Epithelial cell of proximal tubule (primary cell): ENCODE measurements around the gene ANKRD22. TPM values are rescaled to one million over a fixed set of nuclear protein-coding genes. Genes with fewer than 3 reads are reported as not detected.
A peak's percentile ranks its signal among the peaks of the same experiment; 100 is the strongest.

Source experiments
- DNase-seq: peaks from one replicate; pipeline ENCODE4 v3.0.0-alpha.2; 2011; ENCODE audit warnings: low read depth
- H3K4me3 ChIP-seq: 2 replicates; pipeline ENCODE4 v1.5.1; 2011; ENCODE audit warnings: low read depth, mild to moderate bottlenecking, low read length
- CTCF ChIP-seq: conservative IDR thresholded peaks from 2 replicates; pipeline ENCODE4 v1.5.1; 2012; ENCODE audit warnings: low read depth, mild to moderate bottlenecking, low read length
- total RNA-seq: library from RNA; depleted of rRNA; stranded (reverse); fragments of >200 nt; gene quantifications from 2 replicates; pipeline ENCODE4 v1.2.3, GENCODE V29; 2015

The ANKRD22 gene
- total RNA-seq, 1 donor from 2014 or later = 0.12 TPM

DNA sequence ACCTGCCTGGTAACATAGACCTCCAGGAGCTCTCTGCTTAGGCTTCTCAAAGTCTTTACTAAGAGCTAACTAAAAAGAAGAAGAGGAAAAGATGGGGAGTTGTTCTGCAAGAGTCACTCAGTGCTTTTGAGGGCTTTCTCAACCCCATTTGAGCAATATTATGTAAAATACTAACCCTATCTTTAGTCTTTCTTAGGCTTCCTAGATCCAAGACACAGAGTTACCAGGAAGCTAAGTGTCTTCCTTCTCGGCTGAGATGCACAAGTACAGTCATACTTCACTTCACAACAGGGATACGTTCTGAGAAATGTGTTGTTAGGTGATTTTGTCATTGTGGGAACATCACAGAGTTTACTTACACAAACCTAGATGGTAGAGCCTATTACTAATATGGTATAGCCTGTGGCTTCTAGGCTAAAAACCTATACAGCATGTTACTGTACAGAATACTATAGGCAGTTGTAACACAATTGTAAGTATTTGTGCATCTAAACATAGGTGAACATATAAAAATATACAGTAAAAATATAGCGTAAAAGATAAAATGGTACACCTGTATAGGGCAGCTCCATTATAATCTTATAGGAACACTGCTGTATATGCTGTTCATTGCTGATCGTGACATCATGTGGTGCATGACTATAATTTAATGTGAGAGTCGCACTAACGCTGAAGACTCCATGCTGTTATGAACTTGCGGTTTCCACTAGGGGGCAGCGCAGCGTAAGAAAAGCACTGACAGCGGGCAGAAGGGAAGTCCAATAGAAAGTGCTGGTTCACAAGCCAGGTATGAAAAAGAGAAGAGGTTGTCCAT is 16.3 kb downstream of the ANKRD22 start:
- no peak for DNase-seq
- TF ChIP-seq CTCF = peak; percentile 96
- H3K4me3 ChIP-seq = no peak overlapping the region

DNA sequence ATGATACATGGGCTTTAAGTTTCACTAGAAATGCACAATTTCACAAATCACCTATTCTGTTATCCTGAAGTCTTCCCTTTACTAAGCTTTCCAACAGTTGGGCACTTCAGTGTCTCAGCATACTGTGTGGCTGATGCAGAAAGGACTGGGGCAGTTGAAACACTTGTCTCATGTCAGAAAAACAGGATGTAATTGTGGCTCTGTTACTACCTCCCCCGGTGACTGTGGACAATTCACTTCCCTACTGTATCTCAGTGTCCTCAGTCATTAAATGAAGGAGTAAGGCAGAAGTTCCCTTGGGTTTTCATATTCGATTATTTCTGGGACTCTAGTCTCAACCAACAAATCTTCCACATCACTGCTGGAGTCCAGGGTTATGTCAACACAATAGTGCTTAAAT is 17.9 kb downstream of the ANKRD22 start:
- TF ChIP-seq CTCF = no peak

DNA sequence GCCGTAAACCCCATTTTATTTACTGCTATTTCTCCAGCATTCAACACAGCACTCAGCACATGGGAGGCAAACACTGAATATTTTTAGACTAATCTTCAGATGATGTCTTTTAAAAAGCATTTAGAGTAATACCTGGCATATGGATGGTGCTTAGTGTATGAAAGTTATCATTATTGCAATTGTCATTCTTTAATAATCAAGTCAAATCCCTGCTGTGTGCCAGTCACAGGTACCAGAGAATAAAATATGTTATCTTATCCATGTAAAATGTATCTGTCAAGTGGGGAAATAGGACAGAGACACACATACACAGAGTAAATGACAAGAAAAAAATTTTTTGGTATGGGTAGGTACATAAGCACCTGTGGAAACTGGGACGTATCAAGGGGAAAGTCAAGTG is 18.5 kb downstream of the ANKRD22 start:
- no peak overlapping the region for H3K4me3 ChIP-seq
- no peak for DNase-seq
- TF ChIP-seq CTCF = no peak

More for the DNA sequence above, 17.9 kb downstream of the ANKRD22 start:
- DNase-seq = no peak
- H3K4me3 ChIP-seq = no peak overlapping the region

DNA sequence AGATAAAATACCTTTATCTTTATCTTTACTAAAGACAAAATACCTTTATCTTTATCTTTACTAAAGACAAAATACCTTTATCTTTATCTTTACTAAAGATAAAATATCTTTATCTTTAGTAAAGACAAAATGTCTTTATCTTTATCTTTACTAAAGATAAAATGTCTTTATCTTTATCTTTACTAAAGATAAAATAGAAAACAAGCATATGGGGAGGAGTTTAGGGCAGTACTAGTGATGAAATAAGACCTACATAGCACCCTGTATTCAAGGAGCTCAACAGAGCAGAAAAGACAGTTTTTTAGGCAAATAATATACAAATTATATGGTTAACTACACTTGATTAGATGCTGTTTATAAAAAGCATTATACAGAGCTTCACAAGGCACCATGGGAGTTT is 19.3 kb downstream of the ANKRD22 start:
- no peak for TF ChIP-seq CTCF
- DNase-seq = no peak
- no peak overlapping the region for H3K4me3 ChIP-seq

DNA sequence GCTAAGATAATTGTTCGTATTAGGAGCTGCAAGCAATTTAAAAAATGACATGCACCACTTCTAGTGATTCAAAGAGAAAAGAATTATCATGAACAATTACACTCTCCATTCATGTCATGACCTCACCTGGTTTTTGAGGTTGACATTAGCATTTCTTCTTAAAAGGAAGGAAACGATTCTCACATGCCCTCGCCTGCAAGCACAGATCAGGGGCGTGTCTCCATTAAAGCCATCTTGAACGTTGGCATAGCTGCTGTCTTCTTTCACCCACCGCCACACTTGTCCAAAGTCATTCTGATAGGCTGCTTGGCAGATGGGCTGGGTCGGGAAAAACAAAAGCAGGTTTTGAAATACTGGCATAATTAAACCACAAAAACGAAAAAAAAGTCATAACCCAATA is 19.9 kb downstream of the ANKRD22 start:
- TF ChIP-seq CTCF = no peak
- no peak overlapping the region for H3K4me3 ChIP-seq
- DNase-seq = no peak

DNA sequence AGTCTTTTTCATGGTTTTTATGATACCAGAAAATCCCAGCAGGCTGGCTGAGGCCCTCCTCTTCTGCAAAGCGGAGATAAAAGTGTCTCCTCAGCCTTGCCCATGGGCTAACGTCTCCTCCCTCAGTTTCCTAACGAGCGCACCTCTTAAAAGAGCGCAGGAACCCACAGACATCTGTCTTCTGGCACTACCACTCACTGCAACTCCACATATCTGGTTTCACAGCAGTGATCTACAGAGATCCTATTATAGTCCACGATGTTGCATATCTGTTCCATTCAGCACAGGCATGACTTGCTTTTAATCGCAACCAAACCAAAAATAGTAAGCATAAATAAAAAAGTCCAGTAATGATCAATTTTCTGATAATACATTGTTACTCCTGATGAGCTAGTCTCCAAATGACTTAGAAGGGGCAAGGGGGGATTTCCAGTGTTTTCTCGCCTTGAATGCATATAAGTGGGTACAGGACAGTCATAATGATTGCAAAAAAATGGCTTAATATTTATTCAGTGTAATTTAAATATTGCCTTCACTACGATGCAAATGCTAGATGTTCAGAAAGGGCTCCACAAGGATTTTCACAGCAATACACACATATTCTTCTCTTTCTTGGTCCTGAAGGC is 20.9 kb downstream of the ANKRD22 start:
- no peak for DNase-seq
- no peak overlapping the region for H3K4me3 ChIP-seq
- TF ChIP-seq CTCF = no peak
